Measurements from ENCODE around the gene BCL7A.
"Not testable (repeated sequence)": the region's sequence is repeated elsewhere in the genome, so short reads cannot be mapped to it uniquely, and the experiment has no call there.

BCL7A gene

GRCh38 chr12:122099280-122099749 lies 77.6 kb downstream of the BCL7A start:
- Histone ChIP-seq H3K36me3 (ENCODE audit: control insufficient read depth, insufficient read depth, low read length) (no peaks in the 10 kb centered on the region), H3K27me3 (replicated peaks; ENCODE audit: control insufficient read depth, insufficient read depth, low read length) (no peaks in the 10 kb centered on the region), H3K4me3 (replicated peaks; ENCODE audit: low read depth, low read length) (no peak overlapping the region)
- TF ChIP-seq, protein P1, sequence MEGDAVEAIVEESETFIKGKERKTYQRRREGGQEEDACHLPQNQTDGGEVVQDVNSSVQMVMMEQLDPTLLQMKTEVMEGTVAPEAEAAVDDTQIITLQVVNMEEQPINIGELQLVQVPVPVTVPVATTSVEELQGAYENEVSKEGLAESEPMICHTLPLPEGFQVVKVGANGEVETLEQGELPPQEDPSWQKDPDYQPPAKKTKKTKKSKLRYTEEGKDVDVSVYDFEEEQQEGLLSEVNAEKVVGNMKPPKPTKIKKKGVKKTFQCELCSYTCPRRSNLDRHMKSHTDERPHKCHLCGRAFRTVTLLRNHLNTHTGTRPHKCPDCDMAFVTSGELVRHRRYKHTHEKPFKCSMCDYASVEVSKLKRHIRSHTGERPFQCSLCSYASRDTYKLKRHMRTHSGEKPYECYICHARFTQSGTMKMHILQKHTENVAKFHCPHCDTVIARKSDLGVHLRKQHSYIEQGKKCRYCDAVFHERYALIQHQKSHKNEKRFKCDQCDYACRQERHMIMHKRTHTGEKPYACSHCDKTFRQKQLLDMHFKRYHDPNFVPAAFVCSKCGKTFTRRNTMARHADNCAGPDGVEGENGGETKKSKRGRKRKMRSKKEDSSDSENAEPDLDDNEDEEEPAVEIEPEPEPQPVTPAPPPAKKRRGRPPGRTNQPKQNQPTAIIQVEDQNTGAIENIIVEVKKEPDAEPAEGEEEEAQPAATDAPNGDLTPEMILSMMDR (IDR thresholded peaks at IDR 0.05; ENCODE audit: insufficient read depth, low read length, poor library complexity, severe bottlenecking) = no peak
- DNase-seq (ENCODE audit: extremely low read depth, insufficient read length) = no peak

DNA sequence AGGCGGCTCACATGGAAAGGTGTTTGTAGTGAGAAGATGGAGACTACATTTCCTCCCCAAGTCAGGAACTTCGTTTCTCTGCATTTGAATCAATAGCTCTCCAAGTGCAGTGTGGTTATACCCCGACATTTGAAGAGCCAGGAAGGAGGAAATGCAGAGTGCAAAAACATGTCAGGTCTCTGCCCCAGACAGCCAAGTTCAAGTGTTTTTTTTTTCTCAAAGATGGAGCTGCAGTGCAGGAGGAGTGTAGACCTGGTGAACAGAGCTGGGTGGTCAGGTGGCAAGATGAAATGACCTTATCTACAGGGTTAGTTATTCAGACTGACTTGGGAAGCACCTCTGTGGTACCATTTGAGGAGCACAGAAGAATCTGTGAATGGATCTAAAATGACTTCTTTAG lies 78.2 kb downstream of the BCL7A start:
- no peaks in the 10 kb centered on the region for H3K36me3 ChIP-seq (ENCODE audit: control insufficient read depth, insufficient read depth, low read length)
- TF ChIP-seq, protein P1 (IDR thresholded peaks at IDR 0.05; ENCODE audit: insufficient read depth, low read length, poor library complexity, severe bottlenecking) = no peak
- no peaks in the 10 kb centered on the region for H3K27me3 ChIP-seq (replicated peaks; ENCODE audit: control insufficient read depth, insufficient read depth, low read length)
- H3K4me3 ChIP-seq (replicated peaks; ENCODE audit: low read depth, low read length) = no peak overlapping the region
- DNase-seq (ENCODE audit: extremely low read depth, insufficient read length) = no peak

DNA sequence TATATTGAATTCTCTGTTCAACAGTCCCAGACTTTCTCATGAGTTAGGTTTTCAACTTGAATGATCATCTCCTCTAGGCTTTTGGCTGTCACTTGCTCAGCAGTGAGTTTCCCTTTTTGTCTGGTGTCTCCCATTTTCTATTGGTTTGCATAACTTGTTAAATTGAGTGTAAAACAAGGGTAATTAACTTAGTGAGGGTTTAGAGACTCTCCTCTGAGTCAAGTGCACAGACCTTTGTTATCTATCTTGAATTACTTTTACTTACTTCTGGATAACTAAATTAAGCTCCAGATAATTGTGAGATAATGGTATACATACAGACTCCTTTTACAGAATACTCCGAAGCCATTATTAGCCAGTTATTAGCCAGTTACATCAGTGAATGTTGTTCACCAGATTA lies 78.9 kb downstream of the BCL7A start:
- H3K27me3 ChIP-seq (replicated peaks; ENCODE audit: control insufficient read depth, insufficient read depth, low read length) = no peaks in the 10 kb centered on the region
- H3K36me3 ChIP-seq (ENCODE audit: control insufficient read depth, insufficient read depth, low read length) = no peaks in the 10 kb centered on the region
- no peak overlapping the region for H3K4me3 ChIP-seq (replicated peaks; ENCODE audit: low read depth, low read length)
- TF ChIP-seq, protein P1 (IDR thresholded peaks at IDR 0.05; ENCODE audit: insufficient read depth, low read length, poor library complexity, severe bottlenecking) = no peak
- no peak for DNase-seq (ENCODE audit: extremely low read depth, insufficient read length)

- Histone ChIP-seq H3K27me3 (replicated peaks; ENCODE audit: control insufficient read depth, insufficient read depth, low read length) (no peaks in the 10 kb centered on the region), H3K4me3 (replicated peaks; ENCODE audit: low read depth, low read length) (no peak overlapping the region), H3K36me3 (ENCODE audit: control insufficient read depth, insufficient read depth, low read length) (no peaks in the 10 kb centered on the region)
- TF ChIP-seq, protein P1 (IDR thresholded peaks at IDR 0.05; ENCODE audit: insufficient read depth, low read length, poor library complexity, severe bottlenecking) = no peak
- no peak for DNase-seq (ENCODE audit: extremely low read depth, insufficient read length)
These were observed 80.6 kb downstream of the BCL7A start for GRCh38 chr12:122102331-122102730.

DNA sequence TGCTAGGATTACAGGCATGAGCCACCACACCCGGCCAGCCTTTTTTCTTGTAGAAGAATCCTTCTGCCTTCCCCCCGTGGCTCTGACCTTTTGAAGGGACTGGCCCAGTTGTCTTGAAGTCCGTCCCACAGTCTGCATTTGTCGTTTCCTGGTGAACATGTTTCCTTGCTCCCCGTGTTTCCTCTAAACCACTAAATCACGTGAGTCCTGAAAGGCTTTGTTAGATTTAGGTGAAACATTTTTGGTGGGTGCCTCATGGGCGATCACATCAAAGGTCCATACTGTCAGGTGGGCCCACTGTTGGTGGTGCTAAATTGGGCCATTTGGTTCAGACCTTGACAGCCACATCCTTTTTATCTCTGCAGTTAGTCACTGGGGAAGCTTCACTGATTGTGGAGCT lies 83.2 kb downstream of the BCL7A start:
- TF ChIP-seq, protein P1 (IDR thresholded peaks at IDR 0.05; ENCODE audit: insufficient read depth, low read length, poor library complexity, severe bottlenecking) = no peak
- H3K27me3 ChIP-seq (replicated peaks; ENCODE audit: control insufficient read depth, insufficient read depth, low read length) = no peaks in the 10 kb centered on the region
- no peak for DNase-seq (ENCODE audit: extremely low read depth, insufficient read length)
- H3K4me3 ChIP-seq (replicated peaks; ENCODE audit: low read depth, low read length) = no peak overlapping the region
- H3K36me3 ChIP-seq (ENCODE audit: control insufficient read depth, insufficient read depth, low read length) = no peaks in the 10 kb centered on the region

DNA sequence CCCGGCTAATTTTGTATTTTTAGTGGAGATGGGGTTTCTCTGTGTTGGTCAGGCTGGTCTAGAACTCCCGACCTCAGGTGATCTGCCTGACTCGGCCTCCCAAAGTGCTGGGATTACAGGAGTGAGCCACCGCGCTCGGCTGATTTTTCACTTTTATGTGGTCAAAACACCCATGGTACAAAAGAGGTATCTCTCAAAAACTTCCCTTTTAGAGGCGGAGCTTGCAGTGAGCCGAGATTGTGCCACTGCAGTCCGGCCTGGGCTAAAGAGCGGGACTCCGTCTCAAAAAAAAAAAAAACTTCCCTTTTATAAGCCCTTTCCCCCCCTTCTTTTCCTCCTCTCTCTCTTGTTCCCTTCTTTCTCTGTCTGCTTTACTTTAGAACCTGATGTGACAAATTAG lies 83.8 kb downstream of the BCL7A start:
- H3K4me3 ChIP-seq (replicated peaks; ENCODE audit: low read depth, low read length); H3K27me3 ChIP-seq (replicated peaks; ENCODE audit: control insufficient read depth, insufficient read depth, low read length); H3K36me3 ChIP-seq (ENCODE audit: control insufficient read depth, insufficient read depth, low read length); DNase-seq (ENCODE audit: extremely low read depth, insufficient read length): not testable (repeated sequence)
